Hippocampal formation (tissue), 2 donors: ENCODE measurements around the gene GPR61.

Source experiments
- DNase-seq, 2 donors: peaks; one replicate each; lab custom pipeline; 2025; lab: John Stamatoyannopoulos, UW

The GPR61 gene

DNA sequence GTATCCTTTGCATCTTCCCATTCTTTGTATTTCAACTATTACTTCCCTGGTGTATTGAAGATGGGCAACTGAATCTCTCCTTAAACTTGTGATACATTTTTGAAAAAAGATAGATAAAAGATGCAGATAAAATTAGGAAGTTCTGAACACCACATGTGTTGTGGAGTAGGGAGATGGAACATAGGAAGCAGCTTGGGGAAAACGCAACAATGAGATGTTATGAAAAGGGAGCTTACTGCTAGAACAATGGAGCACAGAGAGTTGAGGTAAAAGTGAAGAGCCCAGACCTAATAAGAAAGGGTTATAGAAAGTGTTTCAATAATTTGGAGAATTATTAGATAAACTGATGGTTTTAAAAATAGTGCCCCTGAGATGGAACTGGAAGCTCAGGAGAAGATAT is 29.7 kb downstream of the GPR61 start:
- DNase-seq = no peak

GRCh38 chr1:109570414-109570813 is 30.7 kb downstream of the GPR61 start:
- DNase-seq = no peak

- DNase-seq = no peak
Observed at GRCh38 chr1:109573785-109574184, 34.1 kb downstream of the GPR61 start.

GRCh38 chr1:109578947-109579443 is 39.3 kb downstream of the GPR61 start:
- no peak for DNase-seq

- DNase-seq = peak in 1 of 2 donors; percentile 1
Observed at GRCh38 chr1:109579491-109579890, 39.8 kb downstream of the GPR61 start.

DNA sequence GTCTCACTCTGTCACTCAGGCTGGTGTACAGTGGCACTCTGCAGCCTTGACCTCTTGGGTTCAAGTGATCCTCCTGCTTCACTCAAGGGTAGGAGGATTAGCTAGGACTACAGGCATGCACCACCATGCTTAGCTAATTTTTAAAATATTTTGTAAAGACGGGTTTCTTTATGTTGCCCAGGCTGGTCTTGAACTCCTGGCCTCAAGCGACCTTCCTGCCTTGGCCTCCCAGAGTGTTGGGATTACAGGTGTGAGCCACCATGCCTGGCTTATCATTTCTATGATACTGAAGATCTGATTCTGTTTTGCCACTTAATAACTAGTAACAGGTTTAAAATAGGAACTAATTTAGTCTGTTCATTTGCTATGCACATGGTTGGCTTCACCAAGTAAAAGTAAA is 42.3 kb downstream of the GPR61 start:
- DNase-seq = no peak

DNA sequence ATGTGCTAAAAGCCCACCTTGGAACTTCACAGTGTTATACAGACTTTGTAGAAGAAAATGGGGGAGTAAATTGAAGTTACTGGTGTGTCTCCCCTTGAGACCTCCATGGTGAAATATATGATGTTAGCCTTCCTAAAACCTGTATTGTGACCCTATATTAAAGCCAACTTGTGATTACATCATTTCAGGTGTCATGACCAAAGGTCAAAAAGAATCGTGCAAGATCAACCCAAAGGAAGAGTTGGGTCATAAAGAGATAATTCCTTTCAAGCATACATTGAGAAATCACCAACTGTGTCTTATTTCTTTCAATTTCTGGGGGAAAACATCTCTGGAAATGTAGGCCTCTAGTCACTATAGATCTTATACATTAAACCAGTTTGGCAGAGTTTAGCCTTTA is 45.1 kb downstream of the GPR61 start:
- DNase-seq = no peak

DNA sequence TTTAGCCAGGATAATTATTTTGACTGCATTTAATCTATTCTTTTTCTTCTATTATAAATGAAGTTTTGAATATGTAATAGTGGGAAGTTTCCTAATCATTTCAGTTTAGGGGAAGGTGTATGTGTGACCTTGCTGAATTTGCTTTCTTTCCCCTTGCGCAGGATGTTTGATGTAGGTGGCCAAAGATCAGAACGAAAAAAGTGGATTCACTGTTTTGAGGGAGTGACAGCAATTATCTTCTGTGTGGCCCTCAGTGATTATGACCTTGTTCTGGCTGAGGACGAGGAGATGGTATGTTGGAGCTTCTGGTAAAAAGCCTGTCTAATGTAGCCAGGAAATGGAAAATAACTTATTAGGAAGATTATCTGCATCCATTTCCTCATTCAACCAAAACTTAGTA is 46.4 kb downstream of the GPR61 start:
- DNase-seq = no peak

- DNase-seq = no peak
Observed at GRCh38 chr1:109589177-109589576, 49.5 kb downstream of the GPR61 start.

GRCh38 chr1:109589679-109590078 is 50.0 kb downstream of the GPR61 start:
- no peak for DNase-seq

DNA sequence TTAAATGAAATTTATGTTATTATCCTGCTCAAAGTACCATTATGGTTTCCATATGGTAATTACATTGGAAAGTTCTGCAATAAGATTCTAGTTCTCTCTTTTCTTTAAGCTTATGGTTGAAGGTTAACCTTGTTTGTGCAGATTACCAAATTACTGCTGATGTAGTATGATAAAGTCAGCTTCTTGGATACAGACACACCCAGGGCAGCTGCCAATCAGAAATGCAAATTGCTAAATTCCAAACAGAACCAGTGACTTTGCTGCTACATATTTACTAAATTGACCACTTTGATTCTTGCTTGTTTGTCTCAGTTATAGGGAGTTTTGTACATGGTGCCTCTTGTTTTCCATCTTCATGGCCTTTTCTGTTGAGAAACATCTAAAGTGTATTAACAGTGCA is 53.2 kb downstream of the GPR61 start:
- DNase-seq = no peak

DNA sequence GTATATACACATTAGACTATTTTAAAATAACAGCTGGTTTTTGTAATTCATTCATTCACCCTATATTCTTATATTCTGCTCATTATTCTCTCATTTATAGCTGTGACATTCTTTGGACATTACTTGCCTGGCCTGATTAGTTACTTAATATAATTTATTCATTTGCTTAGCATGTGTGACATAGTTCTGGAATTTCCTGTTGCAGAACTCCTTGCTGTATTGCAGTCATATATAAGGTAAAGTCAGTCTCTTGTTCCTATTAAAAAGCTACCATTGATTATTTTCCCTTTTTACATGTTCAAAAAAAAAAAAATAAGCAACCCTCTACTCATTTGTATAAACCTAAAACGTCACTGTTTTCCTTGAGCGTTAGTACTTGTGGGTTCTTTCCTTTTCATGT is 55.9 kb downstream of the GPR61 start:
- DNase-seq = no peak
